GM12864 (cell line): ENCODE data around the gene PRAMEF15.
"Not testable (repeated sequence)": the region's sequence is repeated elsewhere in the genome, so short reads cannot be mapped to it uniquely, and the experiment has no call there.

Experiments used
- DNase-seq: peaks from one replicate; pipeline ENCODE4 v3.0.0-alpha.2; 2011; ENCODE audit warnings: low read depth
- H3K4me3 ChIP-seq: 2 replicates; pipeline ENCODE4 v1.5.1; 2011; ENCODE audit warnings: mild to moderate bottlenecking, low read depth, low read length, control low read depth
- TF ChIP-seq, protein P1 (sequence below): IDR thresholded peaks from 2 replicates; pipeline ENCODE4 v1.5.1; 2011; ENCODE audit warnings: low read depth, mild to moderate bottlenecking, moderate library complexity, low read length, control low read depth, inconsistent platforms; ENCODE audit errors: missing control alignments

Gene PRAMEF15

DNA sequence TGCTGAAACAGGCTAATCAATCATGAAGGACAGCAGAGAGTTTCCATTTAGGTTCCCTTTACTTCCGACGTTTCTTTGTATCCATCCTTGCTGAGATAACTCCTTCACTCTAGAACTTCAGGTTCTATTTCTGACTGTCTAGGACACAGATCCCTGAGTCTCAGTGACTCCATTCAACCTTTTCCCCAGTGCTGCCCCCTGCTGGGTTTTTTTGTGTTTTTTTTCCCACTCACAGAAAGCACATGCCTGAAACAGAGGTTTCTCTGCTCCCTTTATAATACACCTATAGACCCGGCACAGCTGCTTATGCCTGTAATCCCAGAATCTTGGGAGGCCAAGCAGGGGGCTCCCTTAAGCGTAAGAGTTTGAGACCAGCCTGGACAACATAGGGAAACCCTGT is 53.2 kb downstream of the PRAMEF15 start:
- TF ChIP-seq, protein P1, sequence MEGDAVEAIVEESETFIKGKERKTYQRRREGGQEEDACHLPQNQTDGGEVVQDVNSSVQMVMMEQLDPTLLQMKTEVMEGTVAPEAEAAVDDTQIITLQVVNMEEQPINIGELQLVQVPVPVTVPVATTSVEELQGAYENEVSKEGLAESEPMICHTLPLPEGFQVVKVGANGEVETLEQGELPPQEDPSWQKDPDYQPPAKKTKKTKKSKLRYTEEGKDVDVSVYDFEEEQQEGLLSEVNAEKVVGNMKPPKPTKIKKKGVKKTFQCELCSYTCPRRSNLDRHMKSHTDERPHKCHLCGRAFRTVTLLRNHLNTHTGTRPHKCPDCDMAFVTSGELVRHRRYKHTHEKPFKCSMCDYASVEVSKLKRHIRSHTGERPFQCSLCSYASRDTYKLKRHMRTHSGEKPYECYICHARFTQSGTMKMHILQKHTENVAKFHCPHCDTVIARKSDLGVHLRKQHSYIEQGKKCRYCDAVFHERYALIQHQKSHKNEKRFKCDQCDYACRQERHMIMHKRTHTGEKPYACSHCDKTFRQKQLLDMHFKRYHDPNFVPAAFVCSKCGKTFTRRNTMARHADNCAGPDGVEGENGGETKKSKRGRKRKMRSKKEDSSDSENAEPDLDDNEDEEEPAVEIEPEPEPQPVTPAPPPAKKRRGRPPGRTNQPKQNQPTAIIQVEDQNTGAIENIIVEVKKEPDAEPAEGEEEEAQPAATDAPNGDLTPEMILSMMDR: peak; percentile 47

More for the DNA sequence above, 53.2 kb downstream of the PRAMEF15 start:
- not testable (repeated sequence) for H3K4me3 ChIP-seq, DNase-seq
